ENCODE data around the gene RFC4.

RFC4 gene

GRCh38 chr3:186806089-186807055, at the start of gene RFC4 (continued):
- TF ChIP-seq ZNF555 (tag by site-specific recombination; conservative IDR thresholded peaks at IDR 0.05) = no peak
- TF ChIP-seq ZNF776 (tag by site-specific recombination; IDR thresholded peaks at IDR 0.05; ENCODE audit: borderline replicate concordance) = no peak
- no peak for TF ChIP-seq BCL6B (tag by site-specific recombination; IDR thresholded peaks at IDR 0.05)
- TF ChIP-seq ZNF311 (tag by site-specific recombination; IDR thresholded peaks at IDR 0.05; ENCODE audit: borderline replicate concordance) = no peak
- TF ChIP-seq ZNF777 (tag by site-specific recombination; IDR thresholded peaks at IDR 0.05; ENCODE audit: borderline replicate concordance) = no peak; the same call in 1 of the 2 replicates
- no peak for TF ChIP-seq ZNF707 (tag by site-specific recombination; IDR thresholded peaks at IDR 0.05)
- no peak for TF ChIP-seq ZNF521 (tag by site-specific recombination; IDR thresholded peaks at IDR 0.05)
- TF ChIP-seq ZNF791 (tag by site-specific recombination; IDR thresholded peaks at IDR 0.05) = no peak
- no peak for TF ChIP-seq TSHZ1 (tag by site-specific recombination; IDR thresholded peaks at IDR 0.05; ENCODE audit: borderline replicate concordance)
- no peak for TF ChIP-seq ZNF664 (tag by site-specific recombination; IDR thresholded peaks at IDR 0.05)
- TF ChIP-seq ZNF621 (tag by site-specific recombination; IDR thresholded peaks at IDR 0.05) = no peak
- no peak for TF ChIP-seq ZNF214 (tag by site-specific recombination; IDR thresholded peaks at IDR 0.05; ENCODE audit: borderline replicate concordance)
- TF ChIP-seq KLF9 (tag by site-specific recombination; IDR thresholded peaks at IDR 0.05; ENCODE audit: low read depth) = peak; percentile 73
- no peak for TF ChIP-seq ZNF792 (tag by site-specific recombination; IDR thresholded peaks at IDR 0.05)
- TF ChIP-seq ZNF658 (tag by site-specific recombination; IDR thresholded peaks at IDR 0.05) = no peak
- TF ChIP-seq RBAK (tag by site-specific recombination; IDR thresholded peaks at IDR 0.05) = no peak
- no peak for TF ChIP-seq ZNF837 (tag by site-specific recombination; IDR thresholded peaks at IDR 0.05)
- no peak for TF ChIP-seq ZNF513 (tag by site-specific recombination; IDR thresholded peaks at IDR 0.05)
- no peak for TF ChIP-seq ZSCAN23 (tag by site-specific recombination; IDR thresholded peaks at IDR 0.05)
- no peak for TF ChIP-seq SETDB1 (IDR thresholded peaks at IDR 0.05; ENCODE audit: insufficient read length, low read length)
- TF ChIP-seq ZNF248 (tag by site-specific recombination; IDR thresholded peaks at IDR 0.05) = no peak
- no peak for TF ChIP-seq ZFHX2 (tag by site-specific recombination; conservative IDR thresholded peaks at IDR 0.05)
- TF ChIP-seq ZBTB11 (tag by site-specific recombination; conservative IDR thresholded peaks at IDR 0.05; ENCODE audit: low read depth) = peak; percentile 95
- TF ChIP-seq ZNF670 (tag by site-specific recombination; IDR thresholded peaks at IDR 0.05; ENCODE audit: low read depth) = no peak
- no peak for TF ChIP-seq ZNF449 (tag by site-specific recombination; IDR thresholded peaks at IDR 0.05)
- TF ChIP-seq ZNF394 (tag by site-specific recombination; IDR thresholded peaks at IDR 0.05; ENCODE audit: borderline replicate concordance) = peak; percentile 56; the same call in 1 of the 2 replicates
- TF ChIP-seq KLF8 (tag by site-specific recombination; IDR thresholded peaks at IDR 0.05) = no peak; the same call in 1 of the 2 replicates
- TF ChIP-seq MEIS1 (CRISPR knock-in tag; IDR thresholded peaks at IDR 0.05; ENCODE audit: borderline replicate concordance) = no peak

Measured in HEK293 (cell line).